ENCODE data around the gene PRDM11.

The PRDM11 gene

DNA sequence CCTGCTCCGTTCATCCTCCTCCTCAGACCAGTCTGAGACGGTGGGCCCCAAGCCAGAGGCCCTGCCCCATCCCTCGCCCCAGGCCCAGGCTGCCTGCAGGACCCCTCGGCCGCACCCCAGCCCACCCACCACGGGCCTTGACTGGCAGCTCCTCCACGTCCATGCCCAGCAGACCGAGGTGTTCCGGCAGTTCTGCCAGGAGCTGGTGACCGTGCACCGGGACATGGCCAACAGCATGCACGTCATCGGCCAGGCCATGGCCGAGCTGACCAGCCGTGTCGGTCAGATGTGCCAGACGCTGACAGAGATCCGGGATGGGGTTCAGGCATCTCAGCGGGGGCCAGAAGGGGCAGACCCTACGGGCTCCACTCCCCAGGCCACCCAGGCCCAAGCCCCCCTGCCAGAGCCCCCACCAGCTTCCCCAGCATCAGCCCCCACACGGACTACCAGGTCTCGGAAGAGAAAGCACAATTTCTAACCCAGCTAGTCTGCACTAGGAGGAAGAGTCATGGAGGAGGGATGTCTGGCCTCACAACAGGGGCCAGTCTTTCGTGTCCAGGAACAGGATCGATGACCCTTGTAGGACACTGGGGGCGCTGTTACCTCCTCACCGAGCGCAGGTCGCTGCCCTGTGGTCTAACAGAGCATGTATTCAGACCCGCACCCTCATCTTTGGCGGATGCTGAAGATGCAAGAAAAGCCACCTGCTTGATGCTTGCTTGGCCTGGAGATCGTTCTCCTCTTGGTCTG, 66.3 kb downstream of the PRDM11 start:
- peak; percentile 15 for DNase-seq

GRCh38 chr11:45213316-45213665, 66.9 kb downstream of the PRDM11 start:
- no peak for DNase-seq

- DNase-seq: no peak
Observed at GRCh38 chr11:45213717-45214116, 67.3 kb downstream of the PRDM11 start.

DNA sequence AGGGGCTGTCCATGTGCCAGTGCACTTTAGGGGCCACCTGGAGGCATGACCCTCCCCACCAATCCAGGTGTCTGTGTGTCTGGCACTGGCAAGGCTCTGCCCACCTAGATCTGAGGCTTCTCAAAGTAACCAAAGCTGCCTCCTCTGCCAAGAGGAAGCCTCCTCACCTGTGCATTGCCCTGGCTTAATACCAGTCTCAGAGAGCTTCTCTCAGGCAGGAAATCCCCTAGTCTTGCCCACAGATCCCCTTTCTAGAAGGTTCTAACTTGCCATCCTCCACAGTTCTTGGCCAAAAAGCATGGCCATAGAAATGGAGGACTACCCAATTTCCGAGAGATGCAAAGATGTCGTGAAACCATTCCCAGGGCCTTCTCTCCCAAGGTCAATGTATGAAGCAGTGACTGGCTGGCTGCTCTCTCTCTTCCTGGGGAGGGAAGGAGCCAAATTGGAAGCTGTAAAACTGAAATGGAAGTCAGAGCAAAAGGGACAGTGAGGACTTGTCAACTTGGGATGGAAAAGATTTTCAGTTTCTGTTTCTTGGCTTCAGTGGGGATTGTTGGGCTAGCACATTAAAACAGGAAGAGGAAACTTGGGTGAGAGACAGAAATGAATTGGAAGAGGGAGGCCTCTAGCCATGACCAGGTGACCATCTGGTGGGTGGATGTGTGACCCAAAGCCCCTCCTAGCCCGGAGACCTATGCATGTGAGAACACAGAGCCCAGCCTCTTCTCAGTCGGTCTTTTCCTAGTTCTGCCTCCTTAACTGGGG, 68.8 kb downstream of the PRDM11 start:
- no peak for DNase-seq

GRCh38 chr11:45216031-45216430, 69.6 kb downstream of the PRDM11 start:
- no peak for DNase-seq

GRCh38 chr11:45216901-45217300, 70.5 kb downstream of the PRDM11 start:
- DNase-seq: no peak

DNA sequence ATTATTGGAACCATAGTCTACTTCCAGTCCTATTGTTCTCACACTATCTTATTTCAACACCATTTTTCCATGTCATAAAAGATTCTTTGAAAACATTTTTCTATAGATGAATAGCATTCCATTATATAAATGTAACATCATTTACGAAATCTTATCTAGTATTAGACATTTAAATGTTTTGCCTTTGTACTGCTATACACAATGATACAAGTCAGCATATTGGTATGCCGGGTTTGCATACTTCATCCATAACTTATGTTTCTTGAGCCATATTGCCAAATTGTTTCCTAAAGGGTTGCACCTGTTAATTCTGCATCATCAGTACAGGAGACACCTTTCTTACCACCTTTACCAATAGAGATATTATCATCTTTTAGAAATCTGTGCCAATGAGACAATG, 71.6 kb downstream of the PRDM11 start:
- no peak for DNase-seq

DNA sequence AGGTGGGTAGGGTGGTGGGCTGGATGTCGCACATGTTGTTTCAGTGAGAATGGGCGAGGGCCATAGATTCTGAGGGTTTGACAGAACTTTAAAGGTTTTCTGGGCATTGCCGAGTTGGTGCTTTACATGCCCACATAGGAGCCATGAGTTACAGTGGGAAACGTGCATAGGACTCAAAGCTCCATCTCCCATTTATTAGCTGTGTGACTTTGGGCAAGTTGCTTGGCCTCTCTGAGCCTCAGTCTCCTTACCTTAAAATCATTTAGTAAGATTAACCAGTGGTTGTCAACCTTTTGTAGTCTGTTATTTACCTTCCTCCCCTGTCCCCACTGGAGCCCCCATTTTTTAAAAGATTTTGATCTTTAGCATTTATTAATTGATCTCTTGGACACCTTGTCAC, 72.3 kb downstream of the PRDM11 start:
- DNase-seq: no peak

DNA sequence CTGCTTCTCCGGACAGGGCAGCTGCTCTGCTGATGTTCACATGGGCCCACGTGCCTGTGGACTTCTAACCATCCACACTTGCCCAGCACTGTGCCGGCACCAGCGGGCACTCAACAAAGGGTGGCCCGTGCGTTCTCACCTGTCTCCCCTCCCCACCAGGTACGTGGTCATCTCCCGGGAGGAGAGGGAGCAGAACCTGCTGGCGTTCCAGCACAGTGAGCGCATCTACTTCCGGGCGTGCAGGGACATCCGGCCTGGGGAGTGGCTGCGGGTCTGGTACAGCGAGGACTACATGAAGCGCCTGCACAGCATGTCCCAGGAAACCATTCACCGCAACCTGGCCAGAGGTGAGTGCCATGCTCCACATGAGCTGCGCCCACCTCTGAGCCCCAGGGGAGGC, 73.0 kb downstream of the PRDM11 start:
- DNase-seq: no peak

- no peak for DNase-seq
Observed at GRCh38 chr11:45223496-45223895, 77.1 kb downstream of the PRDM11 start.

DNA sequence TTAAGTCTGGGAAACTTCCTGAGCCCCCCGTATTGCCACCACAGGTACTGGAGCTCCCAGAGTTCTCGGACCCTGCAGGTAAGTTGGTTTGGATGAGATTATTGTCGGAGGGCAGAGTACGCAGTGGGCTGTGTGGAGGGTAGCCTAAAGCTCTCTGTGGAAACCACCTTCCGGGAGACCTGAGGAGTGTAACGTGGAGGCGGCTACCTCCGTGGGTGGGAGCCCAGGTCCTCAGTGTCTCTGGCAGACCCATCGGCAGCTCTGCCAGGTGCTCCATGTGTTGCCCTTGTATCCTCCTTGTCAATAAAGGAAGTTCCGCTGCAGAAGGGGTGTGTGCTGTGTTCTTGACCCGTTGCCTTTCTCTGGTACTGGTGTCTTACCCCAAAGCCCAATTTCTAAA, 78.3 kb downstream of the PRDM11 start:
- no peak for DNase-seq

GRCh38 chr11:45225277-45225676, 78.8 kb downstream of the PRDM11 start:
- DNase-seq: no peak

GRCh38 chr11:45225961-45226871, 79.8 kb downstream of the PRDM11 start:
- no peak for DNase-seq

GRCh38 chr11:45226901-45227300, 80.5 kb downstream of the PRDM11 start:
- DNase-seq: no peak

DNA sequence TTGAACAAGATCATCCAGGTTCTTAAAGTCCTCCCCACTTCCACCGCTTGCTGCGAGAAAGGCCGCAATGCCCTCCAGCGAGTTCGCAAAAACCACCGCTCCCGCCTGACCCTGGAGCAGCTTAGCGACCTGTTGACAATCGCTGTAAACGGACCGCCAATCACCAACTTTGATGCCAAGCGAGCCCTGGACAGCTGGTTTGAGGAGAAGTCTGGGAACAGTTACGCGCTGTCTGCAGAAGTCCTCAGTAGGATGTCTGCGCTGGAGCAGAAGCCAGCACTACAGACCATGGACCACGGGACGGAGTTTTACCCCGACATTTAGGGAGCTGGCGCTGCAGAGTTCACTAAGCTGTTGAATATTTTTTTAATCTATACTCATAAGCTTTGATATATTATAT, 81.4 kb downstream of the PRDM11 start:
- DNase-seq: no peak

- no peak for DNase-seq
Observed at GRCh38 chr11:45229401-45230020, 83.1 kb downstream of the PRDM11 start.

GRCh38 chr11:45232341-45233080, 86.1 kb downstream of the PRDM11 start:
- DNase-seq: no peak

GRCh38 chr11:45233121-45233803, 86.8 kb downstream of the PRDM11 start:
- peak; percentile 52 for DNase-seq

DNA sequence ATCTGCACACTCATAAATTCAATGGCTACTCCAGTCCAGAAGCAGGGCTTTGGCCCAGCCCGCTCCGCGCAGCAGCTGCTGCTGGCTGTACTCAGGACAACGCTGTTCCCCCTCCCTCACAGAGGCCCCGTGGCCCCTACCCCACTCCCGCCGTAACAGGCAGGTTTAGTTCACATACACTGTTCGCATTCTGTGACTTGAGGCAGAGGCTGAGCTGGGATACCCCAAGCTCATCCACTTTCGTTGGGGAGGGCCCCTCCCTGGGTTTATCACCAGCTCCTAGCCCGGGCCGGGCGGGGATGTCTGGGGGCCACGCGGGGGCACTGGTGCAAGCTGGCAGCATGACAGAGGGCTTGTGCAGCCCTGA, 87.3 kb downstream of the PRDM11 start:
- DNase-seq: no peak

- no peak for DNase-seq
Observed at GRCh38 chr11:45234306-45235006, 88.0 kb downstream of the PRDM11 start.

- DNase-seq: no peak
Observed at GRCh38 chr11:45237711-45238315, 91.4 kb downstream of the PRDM11 start.
